WERI-Rb-1 (cell line): ENCODE data around the gene TOB2.
A peak's percentile ranks its signal among the peaks of the same experiment; 100 is the strongest.

ENCODE experiments used
- DNase-seq: peaks from one replicate; pipeline ENCODE4 v3.0.0-alpha.2; 2020
- H3K27ac ChIP-seq: fragments of 250-450 bp; sonication (Bioruptor Pico); 2 replicates; pipeline ENCODE4 v1.5.1; 2020; ENCODE audit warnings: mild to moderate bottlenecking, moderate library complexity
- H3K27me3 ChIP-seq: fragments of 250-450 bp; sonication (Bioruptor Pico); 2 replicates; pipeline ENCODE4 v1.5.1; 2021; ENCODE audit warnings: mild to moderate bottlenecking, low read depth, moderate library complexity; ENCODE audit not compliant: insufficient read depth, severe bottlenecking
- H3K36me3 ChIP-seq: fragments of 250-450 bp; sonication (Bioruptor Pico); 2 replicates; pipeline ENCODE4 v1.5.1; 2020; ENCODE audit warnings: mild to moderate bottlenecking, moderate library complexity
- H3K4me3 ChIP-seq: 2 replicates; pipeline ENCODE4 v1.5.1; 2011; ENCODE audit warnings: low read depth, mild to moderate bottlenecking, control low read depth, low read length
- H3K9me3 ChIP-seq: fragments of 250-450 bp; sonication (Bioruptor Pico); 2 replicates; pipeline ENCODE4 v1.5.1; 2021; ENCODE audit warnings: mild to moderate bottlenecking, moderate library complexity; ENCODE audit not compliant: severe bottlenecking
- CTCF ChIP-seq: IDR thresholded peaks from 2 replicates; pipeline ENCODE4 v1.5.1; 2011; ENCODE audit warnings: low read depth, mild to moderate bottlenecking, control low read depth, inconsistent platforms, low read length

Gene TOB2

GRCh38 chr22:41458161-41458728, 11.6 kb upstream of the TOB2 start:
- DNase-seq, result no peak
- Histone ChIP-seq H3K27me3 (no peaks in the 10 kb centered on the region), H3K36me3 (peaks cover 51% of the 10 kb centered on the region)

GRCh38 chr22:41448189-41448808, 1.7 kb upstream of the TOB2 start:
- no peak for TF ChIP-seq CTCF
- Histone ChIP-seq H3K36me3 (peaks cover 22% of the 10 kb centered on the region), H3K27me3 (no peaks in the 10 kb centered on the region), H3K4me3 (peak overlapping the region; percentile 99), H3K9me3 (no peaks in the 10 kb centered on the region), H3K27ac (peak overlapping the region; percentile 97)
- peak; percentile 97 for DNase-seq

More at GRCh38 chr22:41458161-41458728, 11.6 kb upstream of the TOB2 start:
- Histone ChIP-seq H3K4me3 (no peak overlapping the region), H3K27ac (no peak overlapping the region), H3K9me3 (no peaks in the 10 kb centered on the region)
- TF ChIP-seq CTCF, result no peak

- no peak for TF ChIP-seq CTCF
- Histone ChIP-seq H3K36me3 (peaks cover 29% of the 10 kb centered on the region), H3K27me3 (no peaks in the 10 kb centered on the region), H3K27ac (peak overlapping the region; percentile 97), H3K4me3 (peak overlapping the region; percentile 99), H3K9me3 (no peaks in the 10 kb centered on the region)
- DNase-seq, result peak; percentile 74
These were observed 1.0 kb upstream of the TOB2 start for GRCh38 chr22:41447435-41448188.

GRCh38 chr22:41446057-41446501, 522 bp downstream of the TOB2 start:
- Histone ChIP-seq H3K36me3 (peaks cover 36% of the 10 kb centered on the region), H3K27ac (peak overlapping the region; percentile 97), H3K27me3 (no peaks in the 10 kb centered on the region), H3K4me3 (peak overlapping the region; percentile 99), H3K9me3 (no peaks in the 10 kb centered on the region)
- no peak for TF ChIP-seq CTCF
- DNase-seq, result no peak

GRCh38 chr22:41445129-41446056, 1.2 kb downstream of the TOB2 start:
- peak overlapping the region; percentile 99 for H3K4me3 ChIP-seq
- H3K27me3 ChIP-seq, result no peaks in the 10 kb centered on the region
- H3K36me3 ChIP-seq, result peaks cover 43% of the 10 kb centered on the region
- no peak for TF ChIP-seq CTCF
- peak; percentile 89 for DNase-seq
- no peaks in the 10 kb centered on the region for H3K9me3 ChIP-seq
- H3K27ac ChIP-seq, result peak overlapping the region; percentile 97
